Measurements from ENCODE around the gene PRKN.

DNA sequence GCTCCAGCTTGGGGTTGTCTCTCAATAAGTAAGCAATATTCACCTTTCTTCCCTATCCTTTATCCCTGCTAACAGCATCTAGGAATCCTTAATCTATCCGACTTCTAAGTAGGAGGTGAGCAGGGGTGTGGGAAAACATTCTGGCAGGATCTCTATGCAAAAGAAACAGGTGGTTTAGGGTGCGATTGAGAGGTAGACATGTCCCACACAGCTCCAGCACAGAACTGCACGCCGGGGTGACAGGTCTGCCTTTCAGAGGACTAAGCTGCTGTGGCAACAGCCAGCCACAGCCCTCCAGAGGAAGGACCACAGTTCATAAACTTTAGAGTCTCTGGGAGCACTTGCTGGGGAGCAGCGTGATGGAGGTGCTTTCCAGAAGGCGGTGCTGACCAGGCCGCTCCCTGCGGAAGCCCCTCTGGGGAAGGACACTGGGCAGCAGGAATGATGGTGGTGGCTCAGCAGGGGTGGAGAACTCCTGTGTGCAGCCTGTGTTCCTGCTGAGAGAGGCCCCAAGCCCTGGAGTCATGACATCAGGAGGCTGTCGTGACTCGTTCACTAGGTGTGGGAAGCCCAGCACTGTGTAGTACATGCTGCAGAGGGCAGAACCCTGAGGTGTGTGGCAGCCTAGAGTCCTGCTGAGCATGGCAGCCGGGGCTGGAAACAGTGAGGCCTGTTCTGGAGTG lies 509.6 kb downstream of the PRKN start:
- TF ChIP-seq, protein P1, sequence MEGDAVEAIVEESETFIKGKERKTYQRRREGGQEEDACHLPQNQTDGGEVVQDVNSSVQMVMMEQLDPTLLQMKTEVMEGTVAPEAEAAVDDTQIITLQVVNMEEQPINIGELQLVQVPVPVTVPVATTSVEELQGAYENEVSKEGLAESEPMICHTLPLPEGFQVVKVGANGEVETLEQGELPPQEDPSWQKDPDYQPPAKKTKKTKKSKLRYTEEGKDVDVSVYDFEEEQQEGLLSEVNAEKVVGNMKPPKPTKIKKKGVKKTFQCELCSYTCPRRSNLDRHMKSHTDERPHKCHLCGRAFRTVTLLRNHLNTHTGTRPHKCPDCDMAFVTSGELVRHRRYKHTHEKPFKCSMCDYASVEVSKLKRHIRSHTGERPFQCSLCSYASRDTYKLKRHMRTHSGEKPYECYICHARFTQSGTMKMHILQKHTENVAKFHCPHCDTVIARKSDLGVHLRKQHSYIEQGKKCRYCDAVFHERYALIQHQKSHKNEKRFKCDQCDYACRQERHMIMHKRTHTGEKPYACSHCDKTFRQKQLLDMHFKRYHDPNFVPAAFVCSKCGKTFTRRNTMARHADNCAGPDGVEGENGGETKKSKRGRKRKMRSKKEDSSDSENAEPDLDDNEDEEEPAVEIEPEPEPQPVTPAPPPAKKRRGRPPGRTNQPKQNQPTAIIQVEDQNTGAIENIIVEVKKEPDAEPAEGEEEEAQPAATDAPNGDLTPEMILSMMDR (IDR thresholded peaks at IDR 0.05), result no peak
- TF ChIP-seq POLR2A (IDR thresholded peaks at IDR 0.05), result no peak
